ENCODE results near the gene HECTD4. TPM values are rescaled to one million over a fixed set of nuclear protein-coding genes. Genes with fewer than 3 reads are reported as not detected.
A peak's percentile ranks its signal among the peaks of the same experiment; 100 is the strongest.

The HECTD4 gene
- total RNA-seq, 1 experiment from 2014 or later = 51.3 TPM

DNA sequence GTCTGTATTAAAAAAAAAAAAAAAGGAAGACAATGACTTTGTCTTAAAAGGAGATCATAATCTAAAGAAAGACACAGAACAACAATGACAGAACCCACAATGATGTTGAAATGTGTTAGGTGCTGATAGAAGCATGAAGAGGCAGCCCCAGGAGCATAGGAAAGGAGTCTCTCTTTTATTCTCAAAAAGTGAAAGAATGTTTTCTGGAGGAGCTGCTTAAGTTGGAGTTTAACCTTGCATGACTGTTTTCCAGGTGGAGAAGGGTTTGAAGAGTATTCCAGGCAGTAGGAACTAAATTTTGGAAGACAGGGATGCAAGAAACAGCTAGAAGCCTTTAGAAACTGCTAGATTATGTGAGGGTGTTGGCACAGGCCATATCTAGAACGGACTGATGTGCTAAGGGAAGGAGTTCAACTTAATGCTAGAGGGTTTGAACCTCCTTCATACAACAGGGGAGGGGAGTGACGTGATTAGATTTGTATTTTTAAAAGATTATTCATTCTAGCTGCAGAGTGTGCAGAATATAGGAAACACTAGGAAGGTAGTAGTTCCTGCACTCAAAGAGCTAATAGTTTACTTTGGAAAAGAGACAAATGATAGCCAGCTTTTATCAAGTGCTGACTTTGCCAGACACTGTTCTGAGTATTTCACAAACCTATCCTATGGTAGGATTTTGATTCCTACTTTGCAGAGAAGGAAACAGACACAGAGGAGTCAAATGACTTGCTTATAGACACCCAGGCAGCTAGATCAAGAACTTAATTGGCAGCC, 31.8 kb upstream of the HECTD4 start:
- Histone ChIP-seq H3K9me3 (ENCODE audit: control insufficient read depth, insufficient read depth, low read depth, low read length) (no peaks in the 10 kb centered on the region), H3K27me3 (ENCODE audit: control insufficient read depth, insufficient read depth, low read length) (no peaks in the 10 kb centered on the region), H3K36me3 (ENCODE audit: control insufficient read depth, insufficient read depth, low read length) (peaks cover under 1% of the 10 kb centered on the region; the same call in 1 of the 2 replicates), H3K27ac (ENCODE audit: low read length) (no peak overlapping the region), H3K4me3 (ENCODE audit: low read depth in 2 of 2, low read length in 2 of 2) (no peak overlapping the region), H3K4me1 (ENCODE audit: control insufficient read depth, insufficient read depth, low read length) (0 out of 2 replicates have a peak, but pooled peaks cover 3% of the 10 kb centered on the region)
- no TSS peak for BruUV-seq (replicated peaks)
- TF ChIP-seq POLR2AphosphoS5 (IDR thresholded peaks at IDR 0.05; ENCODE audit: low read depth, low read length) = no peak
- TF ChIP-seq, protein P1, sequence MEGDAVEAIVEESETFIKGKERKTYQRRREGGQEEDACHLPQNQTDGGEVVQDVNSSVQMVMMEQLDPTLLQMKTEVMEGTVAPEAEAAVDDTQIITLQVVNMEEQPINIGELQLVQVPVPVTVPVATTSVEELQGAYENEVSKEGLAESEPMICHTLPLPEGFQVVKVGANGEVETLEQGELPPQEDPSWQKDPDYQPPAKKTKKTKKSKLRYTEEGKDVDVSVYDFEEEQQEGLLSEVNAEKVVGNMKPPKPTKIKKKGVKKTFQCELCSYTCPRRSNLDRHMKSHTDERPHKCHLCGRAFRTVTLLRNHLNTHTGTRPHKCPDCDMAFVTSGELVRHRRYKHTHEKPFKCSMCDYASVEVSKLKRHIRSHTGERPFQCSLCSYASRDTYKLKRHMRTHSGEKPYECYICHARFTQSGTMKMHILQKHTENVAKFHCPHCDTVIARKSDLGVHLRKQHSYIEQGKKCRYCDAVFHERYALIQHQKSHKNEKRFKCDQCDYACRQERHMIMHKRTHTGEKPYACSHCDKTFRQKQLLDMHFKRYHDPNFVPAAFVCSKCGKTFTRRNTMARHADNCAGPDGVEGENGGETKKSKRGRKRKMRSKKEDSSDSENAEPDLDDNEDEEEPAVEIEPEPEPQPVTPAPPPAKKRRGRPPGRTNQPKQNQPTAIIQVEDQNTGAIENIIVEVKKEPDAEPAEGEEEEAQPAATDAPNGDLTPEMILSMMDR (IDR thresholded peaks at IDR 0.05) = no peak
- TF ChIP-seq, protein P2, sequence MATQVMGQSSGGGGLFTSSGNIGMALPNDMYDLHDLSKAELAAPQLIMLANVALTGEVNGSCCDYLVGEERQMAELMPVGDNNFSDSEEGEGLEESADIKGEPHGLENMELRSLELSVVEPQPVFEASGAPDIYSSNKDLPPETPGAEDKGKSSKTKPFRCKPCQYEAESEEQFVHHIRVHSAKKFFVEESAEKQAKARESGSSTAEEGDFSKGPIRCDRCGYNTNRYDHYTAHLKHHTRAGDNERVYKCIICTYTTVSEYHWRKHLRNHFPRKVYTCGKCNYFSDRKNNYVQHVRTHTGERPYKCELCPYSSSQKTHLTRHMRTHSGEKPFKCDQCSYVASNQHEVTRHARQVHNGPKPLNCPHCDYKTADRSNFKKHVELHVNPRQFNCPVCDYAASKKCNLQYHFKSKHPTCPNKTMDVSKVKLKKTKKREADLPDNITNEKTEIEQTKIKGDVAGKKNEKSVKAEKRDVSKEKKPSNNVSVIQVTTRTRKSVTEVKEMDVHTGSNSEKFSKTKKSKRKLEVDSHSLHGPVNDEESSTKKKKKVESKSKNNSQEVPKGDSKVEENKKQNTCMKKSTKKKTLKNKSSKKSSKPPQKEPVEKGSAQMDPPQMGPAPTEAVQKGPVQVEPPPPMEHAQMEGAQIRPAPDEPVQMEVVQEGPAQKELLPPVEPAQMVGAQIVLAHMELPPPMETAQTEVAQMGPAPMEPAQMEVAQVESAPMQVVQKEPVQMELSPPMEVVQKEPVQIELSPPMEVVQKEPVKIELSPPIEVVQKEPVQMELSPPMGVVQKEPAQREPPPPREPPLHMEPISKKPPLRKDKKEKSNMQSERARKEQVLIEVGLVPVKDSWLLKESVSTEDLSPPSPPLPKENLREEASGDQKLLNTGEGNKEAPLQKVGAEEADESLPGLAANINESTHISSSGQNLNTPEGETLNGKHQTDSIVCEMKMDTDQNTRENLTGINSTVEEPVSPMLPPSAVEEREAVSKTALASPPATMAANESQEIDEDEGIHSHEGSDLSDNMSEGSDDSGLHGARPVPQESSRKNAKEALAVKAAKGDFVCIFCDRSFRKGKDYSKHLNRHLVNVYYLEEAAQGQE (IDR thresholded peaks at IDR 0.05; ENCODE audit: insufficient read depth in 1 of 2, low read depth in 2 of 2, low read length in 1 of 2) = no peak
- no peak for TF ChIP-seq SIN3A (IDR thresholded peaks at IDR 0.05; ENCODE audit: borderline replicate concordance, insufficient read depth, low read depth, low read length)
- TF ChIP-seq TCF7L2 (IDR thresholded peaks at IDR 0.05; ENCODE audit: low read depth, low read length) = no peak
- no peak for ATAC-seq
- no peak for DNase-seq (ENCODE audit: low read depth, low spot score)
- ChIA-PET POLR2A (interaction anchor here (0.5 to 0.6 kb wide), 2 partner anchors 259 to 599 kb away, joined by 3 read pairs; no protein-coding TSS in a partner anchor), CTCF (no interaction called here)
- in situ Hi-C loops (cut with HindIII; ENCODE audit: low pct_unique_long_range_greater_than_20kb, low sequenced_read_pairs) = no loop called here
- intact Hi-C loops (cut with micrococcal nuclease; ENCODE audit: unreplicated experiment) = no loop called here

DNA sequence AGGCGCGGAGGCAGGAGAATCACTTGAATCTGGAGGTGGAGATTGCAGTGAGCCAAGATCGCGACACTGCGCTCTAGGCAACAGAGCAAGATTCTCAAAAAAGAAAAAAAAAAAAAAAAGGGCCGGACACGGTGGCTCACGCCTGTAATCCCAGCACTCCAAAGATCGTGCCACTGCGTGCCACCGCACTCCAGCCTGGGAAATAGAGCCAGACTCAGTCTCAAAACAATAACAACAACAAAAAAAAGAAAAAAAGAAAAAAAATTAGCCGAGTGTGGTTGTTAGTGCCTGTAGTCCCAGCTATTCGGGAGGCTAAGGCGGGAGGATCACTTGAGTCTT, 27.6 kb upstream of the HECTD4 start:
- intact Hi-C loops (cut with micrococcal nuclease; ENCODE audit: unreplicated experiment) (no loop called here), in situ Hi-C loops (cut with HindIII; ENCODE audit: low pct_unique_long_range_greater_than_20kb, low sequenced_read_pairs) (no loop called here)
- Histone ChIP-seq H3K4me1 (ENCODE audit: control insufficient read depth, insufficient read depth, low read length) (peaks cover 17% of the 10 kb centered on the region), H3K4me3 (ENCODE audit: low read depth in 2 of 2, low read length in 2 of 2) (peak overlapping the region; percentile 90 to 99), H3K9me3 (ENCODE audit: control insufficient read depth, insufficient read depth, low read depth, low read length) (no peaks in the 10 kb centered on the region), H3K36me3 (ENCODE audit: control insufficient read depth, insufficient read depth, low read length) (peaks cover 32% of the 10 kb centered on the region), H3K27me3 (ENCODE audit: control insufficient read depth, insufficient read depth, low read length) (no peaks in the 10 kb centered on the region), H3K27ac (ENCODE audit: low read length) (peak overlapping the region; percentile 99; the same call in 1 of the 2 replicates)
- BruUV-seq (replicated peaks) = no TSS peak
- ATAC-seq (no peak), DNase-seq (ENCODE audit: low read depth, low spot score) (no peak)
- TF ChIP-seq, protein P2 (IDR thresholded peaks at IDR 0.05; ENCODE audit: insufficient read depth in 1 of 2, low read depth in 2 of 2, low read length in 1 of 2) = no peak
- TF ChIP-seq TCF7L2 (IDR thresholded peaks at IDR 0.05; ENCODE audit: low read depth, low read length) (no peak), SIN3A (IDR thresholded peaks at IDR 0.05; ENCODE audit: borderline replicate concordance, insufficient read depth, low read depth, low read length) (no peak), POLR2AphosphoS5 (IDR thresholded peaks at IDR 0.05; ENCODE audit: low read depth, low read length) (no peak)
- TF ChIP-seq, protein P1 (IDR thresholded peaks at IDR 0.05) = no peak
- CTCF ChIA-PET = no interaction called here
- POLR2A ChIA-PET = no interaction called here

Data from Panc1 (cell line).